HUES48 (cell line): ENCODE results near the gene FMNL3.
"Not testable (repeated sequence)": the region's sequence is repeated elsewhere in the genome, so short reads cannot be mapped to it uniquely, and the experiment has no call there.

ENCODE experiments used
- H3K27ac ChIP-seq: one replicate; pipeline ENCODE4 v1.7.0; 2013; ENCODE audit warnings: low read depth, low read length, inconsistent platforms
- H3K27me3 ChIP-seq: 2 replicates; pipeline ENCODE4 v1.6.1; 2013; ENCODE audit warnings: mild to moderate bottlenecking, low read length; ENCODE audit not compliant: control insufficient read depth, insufficient read depth
- H3K36me3 ChIP-seq: 2 replicates; pipeline ENCODE4 v1.6.1; 2013; ENCODE audit warnings: low read length; ENCODE audit not compliant: control insufficient read depth, insufficient read depth
- H3K4me1 ChIP-seq: 2 replicates; pipeline ENCODE4 v1.6.1; 2013; ENCODE audit warnings: mild to moderate bottlenecking, low read length; ENCODE audit not compliant: control insufficient read depth, insufficient read depth
- H3K4me3 ChIP-seq: 2 replicates; pipeline ENCODE4 v1.5.1; 2013; ENCODE audit warnings: mild to moderate bottlenecking, low read depth, low read length
- H3K9ac ChIP-seq: 2 replicates; pipeline ENCODE4 v1.6.1; 2013; ENCODE audit warnings: mild to moderate bottlenecking, low read depth, low read length, moderate library complexity
- H3K9me3 ChIP-seq: 2 replicates; pipeline ENCODE4 v1.6.1; 2013; ENCODE audit warnings: low read length; ENCODE audit not compliant: control insufficient read depth, insufficient read depth

The FMNL3 gene

DNA sequence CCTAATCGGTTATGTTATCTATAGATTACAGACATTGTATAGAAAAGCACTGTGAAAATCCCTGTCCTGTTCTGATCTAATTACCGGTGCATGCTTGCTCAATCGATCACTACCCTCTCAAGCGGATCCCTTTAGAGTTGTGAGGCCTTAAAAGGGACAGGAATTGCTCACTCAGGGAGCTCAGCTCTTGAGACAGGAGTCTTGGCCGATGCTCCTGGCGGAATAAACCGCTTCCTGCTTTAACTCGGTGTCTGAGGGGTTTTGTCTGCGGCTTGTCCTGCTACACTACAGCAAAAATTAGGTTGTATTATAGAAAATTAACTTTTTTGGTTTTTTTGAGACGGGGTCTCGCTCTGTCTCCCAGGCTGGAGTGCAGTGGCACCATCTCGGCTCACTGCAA lies 33.1 kb upstream of the FMNL3 start:
- not testable (repeated sequence) for H3K27ac ChIP-seq, H3K9me3 ChIP-seq, H3K36me3 ChIP-seq, H3K4me1 ChIP-seq, H3K4me3 ChIP-seq, H3K9ac ChIP-seq, H3K27me3 ChIP-seq

DNA sequence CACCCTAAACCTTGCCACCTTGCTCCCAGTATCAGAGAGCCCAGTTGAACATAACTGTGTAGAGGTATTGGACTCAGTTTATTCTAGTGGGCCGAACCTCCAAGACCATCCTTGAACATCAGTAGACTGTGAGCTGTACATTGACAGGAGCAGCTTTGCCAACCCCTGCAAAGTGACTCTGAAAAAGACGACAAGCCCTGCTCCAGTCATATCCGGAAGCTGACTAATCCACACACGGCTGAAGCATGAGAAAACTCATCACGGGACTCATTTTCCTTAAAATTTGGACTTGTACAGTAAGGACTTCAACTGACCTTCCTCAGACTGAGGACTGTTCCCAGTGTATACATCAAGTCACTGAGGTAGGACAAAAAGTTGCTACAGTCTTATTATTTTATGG lies 31.5 kb upstream of the FMNL3 start:
- H3K9ac ChIP-seq, H3K36me3 ChIP-seq, H3K27me3 ChIP-seq, H3K9me3 ChIP-seq, H3K4me1 ChIP-seq, H3K4me3 ChIP-seq, H3K27ac ChIP-seq: not testable (repeated sequence)

DNA sequence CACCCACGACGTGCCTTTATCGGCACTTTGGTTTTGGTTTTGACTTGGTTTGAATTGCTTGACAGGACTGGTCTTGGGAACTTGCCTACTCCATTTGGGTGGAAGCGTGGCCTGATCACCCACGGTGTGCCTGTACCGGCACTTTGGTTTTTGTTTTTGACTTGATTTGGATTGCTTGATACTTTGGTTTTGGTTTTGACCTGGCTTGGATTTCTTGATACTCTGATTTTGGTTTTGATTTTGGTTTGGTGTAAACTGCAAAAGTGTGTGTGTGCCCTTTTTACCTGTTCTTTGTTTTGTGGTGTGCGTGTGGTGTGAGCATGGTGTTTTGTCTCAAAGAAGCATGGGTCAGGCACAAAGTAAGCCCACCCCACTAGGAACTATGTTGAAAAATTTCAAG lies 27.7 kb upstream of the FMNL3 start:
- not testable (repeated sequence) for H3K9ac ChIP-seq, H3K4me1 ChIP-seq, H3K4me3 ChIP-seq

DNA sequence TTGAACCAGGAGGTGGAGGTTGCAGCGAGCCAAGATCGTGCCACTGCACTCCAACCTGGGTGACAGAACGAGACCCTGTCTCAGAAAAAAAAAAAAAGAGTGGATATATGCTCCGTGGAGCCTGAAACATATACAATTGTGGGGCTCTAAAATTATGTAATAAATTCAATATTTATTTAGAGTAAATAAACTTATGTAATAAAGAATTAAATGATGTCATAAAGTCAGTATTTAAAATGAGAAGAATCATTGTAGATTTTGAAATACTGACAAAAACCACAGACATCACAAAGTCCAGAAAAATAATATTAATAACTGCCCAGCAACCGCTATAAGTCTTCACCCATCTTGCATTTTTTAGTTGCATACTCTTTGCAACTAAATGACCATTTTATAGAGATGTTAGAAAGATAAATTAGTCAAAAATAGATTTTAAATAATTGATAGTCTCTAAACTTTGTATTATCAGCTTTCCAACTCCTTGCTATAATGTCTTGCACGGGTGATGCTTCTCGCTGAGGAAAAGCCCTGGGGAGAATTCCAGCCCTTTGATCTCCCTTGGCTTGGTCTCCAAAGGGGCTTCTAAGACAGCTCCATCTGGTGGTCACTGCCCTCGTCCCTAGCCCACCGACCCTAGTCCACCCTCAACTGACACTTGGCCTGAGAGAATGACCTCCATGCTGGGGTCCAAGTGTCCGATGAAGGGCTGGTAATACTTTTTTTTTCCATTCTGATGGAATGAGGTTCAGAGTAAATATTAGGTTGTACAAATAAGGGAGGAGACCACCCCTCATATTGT lies 26.2 kb upstream of the FMNL3 start:
- H3K27me3 ChIP-seq = no peaks in the 10 kb centered on the region
- H3K27ac ChIP-seq = no peak overlapping the region
- no peaks in the 10 kb centered on the region for H3K9me3 ChIP-seq
- no peak overlapping the region for H3K9ac ChIP-seq
- H3K36me3 ChIP-seq = no peaks in the 10 kb centered on the region
- no peaks in the 10 kb centered on the region for H3K4me1 ChIP-seq
- no peak overlapping the region for H3K4me3 ChIP-seq

More for the DNA sequence above, 27.7 kb upstream of the FMNL3 start:
- H3K27ac ChIP-seq, H3K9me3 ChIP-seq, H3K27me3 ChIP-seq, H3K36me3 ChIP-seq: not testable (repeated sequence)

DNA sequence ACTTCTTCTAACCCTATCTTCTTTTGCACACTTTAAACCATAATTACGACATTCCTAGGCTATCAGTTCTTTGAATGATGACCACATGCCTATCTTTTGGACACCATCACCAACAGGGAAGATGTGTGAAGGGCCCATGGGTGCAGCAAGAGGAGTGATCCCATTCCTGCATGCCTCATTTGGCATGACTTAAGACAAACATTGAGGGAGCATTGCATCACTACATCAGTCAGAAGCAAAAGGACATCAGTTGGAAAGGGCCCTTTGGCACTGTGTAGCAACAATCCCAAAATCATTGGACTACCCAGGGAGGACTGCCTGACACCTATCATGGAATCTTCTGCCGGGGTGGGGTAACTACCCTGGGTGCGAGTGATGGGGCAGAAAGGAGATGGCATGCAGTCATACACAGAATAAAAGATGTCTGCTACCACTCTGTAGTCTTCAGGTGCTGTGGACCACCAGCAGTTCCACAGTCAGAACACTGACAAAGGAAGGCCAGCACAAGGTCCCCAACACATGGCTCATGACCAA lies 23.4 kb upstream of the FMNL3 start:
- no peak overlapping the region for H3K4me3 ChIP-seq
- H3K4me1 ChIP-seq = no peaks in the 10 kb centered on the region
- H3K36me3 ChIP-seq = no peaks in the 10 kb centered on the region
- no peak overlapping the region for H3K27ac ChIP-seq
- no peak overlapping the region for H3K9ac ChIP-seq
- H3K27me3 ChIP-seq = no peaks in the 10 kb centered on the region
- no peaks in the 10 kb centered on the region for H3K9me3 ChIP-seq

DNA sequence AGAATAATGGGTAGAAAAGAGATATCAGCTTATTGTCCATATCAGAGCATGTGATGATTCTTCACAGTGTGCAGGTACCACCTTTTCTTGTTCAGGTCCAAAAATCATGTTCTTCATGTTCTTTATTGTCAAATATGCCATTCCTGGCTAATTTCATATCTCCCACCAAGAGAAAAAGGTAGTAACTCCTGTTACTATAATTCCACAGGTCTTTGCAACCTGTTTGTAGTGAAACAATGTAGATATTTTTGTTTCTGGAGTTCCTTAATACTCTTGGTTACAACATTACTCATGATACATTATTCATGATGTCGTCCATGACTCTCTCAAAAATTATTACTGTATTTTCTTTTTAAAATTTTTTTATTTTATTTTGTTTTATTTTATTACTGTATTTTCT lies 22.8 kb upstream of the FMNL3 start:
- Histone ChIP-seq H3K4me1 (no peaks in the 10 kb centered on the region), H3K9ac (no peak overlapping the region), H3K4me3 (no peak overlapping the region), H3K9me3 (no peaks in the 10 kb centered on the region), H3K27ac (no peak overlapping the region), H3K27me3 (no peaks in the 10 kb centered on the region), H3K36me3 (no peaks in the 10 kb centered on the region)

DNA sequence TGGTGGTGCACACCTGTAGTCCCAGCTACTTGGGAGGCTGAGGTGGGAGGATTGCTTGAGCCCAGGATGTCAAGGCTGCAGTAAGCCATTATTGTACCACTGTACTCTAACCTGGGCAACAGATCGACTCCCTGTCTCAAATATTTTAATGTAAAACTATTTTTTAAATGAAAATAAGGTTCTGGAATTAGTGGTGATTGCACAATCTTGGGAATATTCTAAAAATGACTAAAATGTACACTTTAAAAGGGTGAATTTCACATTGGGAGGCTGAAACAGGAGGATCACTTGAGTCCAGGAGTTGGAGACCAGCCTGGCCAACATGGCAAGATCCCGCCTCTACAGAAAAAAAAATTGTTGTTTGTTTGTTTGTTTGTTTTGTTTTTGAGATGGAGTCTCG lies 21.2 kb upstream of the FMNL3 start:
- Histone ChIP-seq H3K9me3 (no peaks in the 10 kb centered on the region), H3K4me3 (no peak overlapping the region), H3K4me1 (no peaks in the 10 kb centered on the region), H3K27ac (no peak overlapping the region), H3K9ac (no peak overlapping the region), H3K27me3 (no peaks in the 10 kb centered on the region), H3K36me3 (no peaks in the 10 kb centered on the region)

DNA sequence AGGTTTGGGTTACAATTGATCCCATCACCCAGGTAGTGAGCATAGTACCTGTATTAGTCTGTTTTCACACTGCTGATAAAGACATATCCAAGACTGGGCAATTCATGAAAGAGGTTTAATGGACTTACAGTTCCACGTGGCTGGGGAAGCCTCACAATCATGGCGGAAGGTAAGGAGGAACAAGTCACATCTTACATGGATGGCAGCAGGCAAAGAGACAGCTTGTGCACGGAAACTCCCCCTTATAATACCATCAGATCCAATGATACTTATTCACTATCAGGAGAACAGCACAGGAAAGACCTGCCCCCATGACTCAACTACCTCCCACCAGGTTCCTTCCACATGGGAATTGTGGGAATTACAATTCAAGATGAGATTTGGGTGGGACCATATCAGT lies 14.2 kb upstream of the FMNL3 start:
- H3K4me3 ChIP-seq, H3K4me1 ChIP-seq, H3K36me3 ChIP-seq, H3K9ac ChIP-seq, H3K9me3 ChIP-seq, H3K27ac ChIP-seq, H3K27me3 ChIP-seq: not testable (repeated sequence)

DNA sequence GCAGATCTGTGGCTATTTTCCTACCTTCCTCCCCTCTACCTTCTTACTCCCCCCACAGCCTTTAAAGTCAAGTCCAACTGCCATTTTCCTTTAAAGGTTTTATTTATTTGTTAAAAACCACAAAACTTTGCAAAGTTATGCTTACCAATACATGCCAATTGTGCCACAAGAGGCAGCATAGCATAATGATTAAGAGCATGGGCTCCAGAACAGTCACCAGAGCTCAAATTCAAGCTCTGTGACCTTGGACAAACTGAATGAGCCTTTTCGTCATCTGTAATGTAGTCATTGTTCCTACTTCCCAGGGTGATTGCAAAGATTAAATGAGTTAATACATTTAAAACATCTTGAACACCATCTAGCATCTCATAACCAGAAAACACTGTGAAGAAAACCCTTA lies 13.0 kb upstream of the FMNL3 start:
- Histone ChIP-seq H3K27me3 (no peaks in the 10 kb centered on the region; the same call in 1 of the 2 replicates), H3K4me1 (no peaks in the 10 kb centered on the region), H3K27ac (no peak overlapping the region), H3K9ac (no peak overlapping the region), H3K4me3 (no peak overlapping the region), H3K36me3 (no peaks in the 10 kb centered on the region), H3K9me3 (no peaks in the 10 kb centered on the region)

DNA sequence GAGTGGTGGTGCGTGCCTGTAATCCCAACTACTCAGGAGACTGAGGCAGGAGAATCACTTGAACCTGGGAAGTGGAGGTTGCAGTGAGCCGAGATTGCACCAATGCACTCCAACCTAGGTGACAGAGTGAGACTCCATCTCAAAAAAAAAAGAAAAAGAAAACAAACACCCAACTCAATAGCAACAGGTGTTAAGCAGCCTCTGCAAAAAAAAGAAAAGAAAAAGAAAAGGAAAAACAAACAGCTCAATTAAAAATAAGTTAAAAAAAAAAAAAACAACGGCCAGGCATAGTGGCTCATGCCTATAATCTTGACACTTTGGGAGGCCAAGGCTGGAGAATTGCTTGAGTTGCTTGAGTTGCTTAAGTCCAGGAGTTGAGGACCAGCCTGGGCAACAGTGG lies 10.6 kb upstream of the FMNL3 start:
- H3K9me3 ChIP-seq, H3K27me3 ChIP-seq, H3K27ac ChIP-seq, H3K4me3 ChIP-seq, H3K9ac ChIP-seq, H3K4me1 ChIP-seq, H3K36me3 ChIP-seq: not testable (repeated sequence)

DNA sequence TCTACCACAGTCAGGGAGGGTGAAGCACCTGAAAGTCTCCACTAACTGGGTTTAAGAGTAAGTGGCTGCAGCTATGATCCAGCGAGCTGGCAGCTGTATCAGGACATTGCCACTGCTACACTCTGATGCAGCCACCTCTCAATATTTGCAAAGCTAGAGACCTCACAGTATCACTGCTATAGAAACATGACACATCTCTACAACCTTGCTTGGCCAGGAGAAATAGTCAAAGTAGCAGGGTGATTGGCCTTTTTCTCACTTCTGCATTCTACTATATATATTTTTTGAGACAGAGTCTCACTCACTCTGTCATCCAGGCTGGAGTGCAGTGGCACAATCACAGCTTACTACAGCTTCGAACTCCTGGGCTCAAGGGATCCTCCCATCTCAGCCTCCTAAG lies 9.3 kb upstream of the FMNL3 start:
- Histone ChIP-seq H3K36me3 (no peaks in the 10 kb centered on the region), H3K9me3 (no peaks in the 10 kb centered on the region), H3K9ac (no peak overlapping the region), H3K4me1 (no peaks in the 10 kb centered on the region), H3K27ac (no peak overlapping the region), H3K4me3 (no peak overlapping the region), H3K27me3 (no peaks in the 10 kb centered on the region; the same call in 1 of the 2 replicates)
